ENCODE data around the gene FBN1.

FBN1 gene

DNA sequence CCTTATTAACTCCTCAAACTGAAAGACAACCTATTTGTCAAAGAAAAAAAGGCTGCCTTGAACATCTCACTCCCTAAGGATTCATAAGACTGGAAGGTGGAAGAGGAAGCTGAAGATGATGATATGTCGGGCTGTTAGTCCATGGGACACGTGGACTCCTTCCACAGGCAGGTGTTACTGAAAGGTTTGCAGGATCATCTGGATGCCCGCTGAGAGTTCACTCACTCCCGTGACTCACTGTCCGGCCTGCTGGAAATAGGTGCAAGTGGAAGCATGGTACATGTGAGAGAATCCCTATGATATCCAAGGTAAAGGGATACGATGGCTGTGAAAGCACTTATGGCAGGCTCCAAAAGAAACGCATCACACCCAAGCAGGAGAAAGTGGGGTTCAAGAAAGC, 33.3 kb upstream of the FBN1 start:
- no peak for TF ChIP-seq EZH2phosphoT487 (IDR thresholded peaks at IDR 0.05; ENCODE audit: low read depth)
- TF ChIP-seq, protein P1, sequence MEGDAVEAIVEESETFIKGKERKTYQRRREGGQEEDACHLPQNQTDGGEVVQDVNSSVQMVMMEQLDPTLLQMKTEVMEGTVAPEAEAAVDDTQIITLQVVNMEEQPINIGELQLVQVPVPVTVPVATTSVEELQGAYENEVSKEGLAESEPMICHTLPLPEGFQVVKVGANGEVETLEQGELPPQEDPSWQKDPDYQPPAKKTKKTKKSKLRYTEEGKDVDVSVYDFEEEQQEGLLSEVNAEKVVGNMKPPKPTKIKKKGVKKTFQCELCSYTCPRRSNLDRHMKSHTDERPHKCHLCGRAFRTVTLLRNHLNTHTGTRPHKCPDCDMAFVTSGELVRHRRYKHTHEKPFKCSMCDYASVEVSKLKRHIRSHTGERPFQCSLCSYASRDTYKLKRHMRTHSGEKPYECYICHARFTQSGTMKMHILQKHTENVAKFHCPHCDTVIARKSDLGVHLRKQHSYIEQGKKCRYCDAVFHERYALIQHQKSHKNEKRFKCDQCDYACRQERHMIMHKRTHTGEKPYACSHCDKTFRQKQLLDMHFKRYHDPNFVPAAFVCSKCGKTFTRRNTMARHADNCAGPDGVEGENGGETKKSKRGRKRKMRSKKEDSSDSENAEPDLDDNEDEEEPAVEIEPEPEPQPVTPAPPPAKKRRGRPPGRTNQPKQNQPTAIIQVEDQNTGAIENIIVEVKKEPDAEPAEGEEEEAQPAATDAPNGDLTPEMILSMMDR (IDR thresholded peaks at IDR 0.05; ENCODE audit: low read depth, low read length), result no peak
- no peak overlapping the region for H3K4me2 ChIP-seq (ENCODE audit: low read length)
- H3K4me3 ChIP-seq (ENCODE audit: low read length), result no peak overlapping the region
- H3K9me3 ChIP-seq (ENCODE audit: insufficient read depth, low read length), result no peaks in the 10 kb centered on the region
- no peaks in the 10 kb centered on the region for H3K79me2 ChIP-seq (ENCODE audit: low read length)
- no peaks in the 10 kb centered on the region for H3K36me3 ChIP-seq (replicated peaks; ENCODE audit: low read depth, low read length)
- no peak overlapping the region for H3K27ac ChIP-seq (ENCODE audit: low read length)
- no peaks in the 10 kb centered on the region for H4K20me1 ChIP-seq (ENCODE audit: insufficient read depth, low read length)
- H3K27me3 ChIP-seq (ENCODE audit: low read depth, low read length), result no peaks in the 10 kb centered on the region
- no peaks in the 10 kb centered on the region for H3K4me1 ChIP-seq (ENCODE audit: low read length)
- H2AFZ ChIP-seq (ENCODE audit: low read depth, low read length), result no peak overlapping the region
- H3K9ac ChIP-seq (ENCODE audit: low read length), result no peak overlapping the region

DNA sequence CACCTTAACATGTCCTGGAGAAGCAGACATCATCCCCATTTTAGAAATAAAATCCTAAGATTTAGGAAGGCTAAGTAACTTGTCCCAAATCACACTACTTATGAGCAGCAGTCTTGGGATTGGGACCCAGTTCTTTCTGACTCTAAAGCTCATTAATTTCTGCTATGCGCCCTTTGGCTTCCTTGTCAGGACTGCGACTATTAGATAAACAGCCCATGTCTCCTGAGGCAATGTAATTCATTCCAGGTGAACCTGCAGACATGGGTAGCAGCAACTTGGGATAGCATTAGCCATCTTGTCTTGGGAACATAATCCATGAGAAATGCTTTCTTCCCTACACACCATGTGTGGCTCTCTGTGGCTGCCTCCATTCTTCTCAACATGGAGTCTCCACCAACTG, 32.3 kb upstream of the FBN1 start:
- no peaks in the 10 kb centered on the region for H3K4me1 ChIP-seq (ENCODE audit: low read length)
- H3K27ac ChIP-seq (ENCODE audit: low read length), result no peak overlapping the region
- no peak overlapping the region for H3K4me2 ChIP-seq (ENCODE audit: low read length)
- no peaks in the 10 kb centered on the region for H3K9me3 ChIP-seq (ENCODE audit: insufficient read depth, low read length)
- no peaks in the 10 kb centered on the region for H4K20me1 ChIP-seq (ENCODE audit: insufficient read depth, low read length)
- H3K79me2 ChIP-seq (ENCODE audit: low read length), result no peaks in the 10 kb centered on the region
- no peaks in the 10 kb centered on the region for H3K36me3 ChIP-seq (replicated peaks; ENCODE audit: low read depth, low read length)
- H3K9ac ChIP-seq (ENCODE audit: low read length), result no peak overlapping the region
- H3K4me3 ChIP-seq (ENCODE audit: low read length), result no peak overlapping the region
- no peaks in the 10 kb centered on the region for H3K27me3 ChIP-seq (ENCODE audit: low read depth, low read length)
- no peak for TF ChIP-seq EZH2phosphoT487 (IDR thresholded peaks at IDR 0.05; ENCODE audit: low read depth)
- TF ChIP-seq, protein P1 (IDR thresholded peaks at IDR 0.05; ENCODE audit: low read depth, low read length), result no peak
- no peak overlapping the region for H2AFZ ChIP-seq (ENCODE audit: low read depth, low read length)

DNA sequence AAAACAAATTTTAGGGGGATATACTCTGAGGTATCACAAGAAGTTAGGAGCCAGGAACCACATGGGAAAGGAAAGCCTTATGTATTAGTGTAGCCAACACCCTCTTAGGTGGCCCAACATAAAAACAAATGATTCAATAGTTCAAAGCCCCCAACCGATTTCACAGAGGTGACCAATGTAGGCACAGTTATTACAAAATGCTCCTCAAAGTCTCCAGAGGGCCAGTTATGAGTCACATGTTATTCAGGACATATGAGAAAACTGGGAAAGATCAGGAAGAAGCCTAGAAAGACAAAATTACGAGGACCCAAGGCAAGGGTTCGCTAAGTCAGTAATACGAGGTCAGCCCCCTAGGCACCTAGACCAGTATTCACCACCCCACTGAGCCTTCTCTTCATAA, 29.9 kb upstream of the FBN1 start:
- H3K4me1 ChIP-seq (ENCODE audit: low read length), result no peaks in the 10 kb centered on the region
- no peak overlapping the region for H3K4me2 ChIP-seq (ENCODE audit: low read length)

DNA sequence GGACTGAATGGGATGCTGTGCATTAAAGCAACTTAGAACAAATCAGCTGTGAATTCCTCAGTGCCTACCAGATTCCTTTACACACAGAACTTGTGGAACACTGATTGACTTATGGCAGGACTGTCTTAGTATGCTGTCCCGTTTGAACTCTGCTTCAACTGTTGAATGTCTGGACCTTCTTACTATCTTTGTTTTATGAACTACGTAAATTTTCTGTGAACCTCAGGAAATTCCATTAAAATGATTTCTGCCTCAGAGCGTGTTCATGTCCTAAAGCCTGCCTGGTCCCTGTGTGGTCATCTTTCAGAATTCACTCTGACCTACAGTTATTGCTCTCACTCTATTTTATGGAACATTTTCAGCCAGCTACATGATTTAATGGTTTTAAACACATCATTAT, 29.4 kb upstream of the FBN1 start:
- no peak overlapping the region for H3K4me2 ChIP-seq (ENCODE audit: low read length)
- H3K79me2 ChIP-seq (ENCODE audit: low read length), result no peaks in the 10 kb centered on the region
- H3K36me3 ChIP-seq (replicated peaks; ENCODE audit: low read depth, low read length), result no peaks in the 10 kb centered on the region
- no peak overlapping the region for H3K27ac ChIP-seq (ENCODE audit: low read length)
- no peak overlapping the region for H3K4me3 ChIP-seq (ENCODE audit: low read length)
- no peaks in the 10 kb centered on the region for H3K27me3 ChIP-seq (ENCODE audit: low read depth, low read length)
- no peak overlapping the region for H3K9ac ChIP-seq (ENCODE audit: low read length)
- TF ChIP-seq EZH2phosphoT487 (IDR thresholded peaks at IDR 0.05; ENCODE audit: low read depth), result no peak
- TF ChIP-seq, protein P1 (IDR thresholded peaks at IDR 0.05; ENCODE audit: low read depth, low read length), result no peak
- no peaks in the 10 kb centered on the region for H3K4me1 ChIP-seq (ENCODE audit: low read length)
- no peak overlapping the region for H2AFZ ChIP-seq (ENCODE audit: low read depth, low read length)
- no peaks in the 10 kb centered on the region for H4K20me1 ChIP-seq (ENCODE audit: insufficient read depth, low read length)
- no peaks in the 10 kb centered on the region for H3K9me3 ChIP-seq (ENCODE audit: insufficient read depth, low read length)

More for the DNA sequence above, 29.9 kb upstream of the FBN1 start:
- Histone ChIP-seq H3K4me3 (ENCODE audit: low read length) (no peak overlapping the region), H3K9ac (ENCODE audit: low read length) (no peak overlapping the region), H3K79me2 (ENCODE audit: low read length) (no peaks in the 10 kb centered on the region), H3K27me3 (ENCODE audit: low read depth, low read length) (no peaks in the 10 kb centered on the region), H3K9me3 (ENCODE audit: insufficient read depth, low read length) (no peaks in the 10 kb centered on the region), H2AFZ (ENCODE audit: low read depth, low read length) (no peak overlapping the region), H3K27ac (ENCODE audit: low read length) (no peak overlapping the region), H3K36me3 (replicated peaks; ENCODE audit: low read depth, low read length) (no peaks in the 10 kb centered on the region), H4K20me1 (ENCODE audit: insufficient read depth, low read length) (no peaks in the 10 kb centered on the region)
- TF ChIP-seq, protein P1 (IDR thresholded peaks at IDR 0.05; ENCODE audit: low read depth, low read length), result no peak
- TF ChIP-seq EZH2phosphoT487 (IDR thresholded peaks at IDR 0.05; ENCODE audit: low read depth), result no peak
